PFSK-1 (cell line): ENCODE data around the gene PAPPA.

Experiments
- POLR2AphosphoS5 ChIP-seq: IDR thresholded peaks from 2 replicates; pipeline ENCODE4 v1.6.1; 2012; ENCODE audit warnings: low read depth, mild to moderate bottlenecking, control low read depth, low read length, moderate library complexity
- SIN3A ChIP-seq: IDR thresholded peaks from 2 replicates; pipeline ENCODE4 v1.6.1; 2012; ENCODE audit warnings: mild to moderate bottlenecking, low read length, moderate library complexity, borderline replicate concordance; ENCODE audit not compliant: insufficient read depth

DNA sequence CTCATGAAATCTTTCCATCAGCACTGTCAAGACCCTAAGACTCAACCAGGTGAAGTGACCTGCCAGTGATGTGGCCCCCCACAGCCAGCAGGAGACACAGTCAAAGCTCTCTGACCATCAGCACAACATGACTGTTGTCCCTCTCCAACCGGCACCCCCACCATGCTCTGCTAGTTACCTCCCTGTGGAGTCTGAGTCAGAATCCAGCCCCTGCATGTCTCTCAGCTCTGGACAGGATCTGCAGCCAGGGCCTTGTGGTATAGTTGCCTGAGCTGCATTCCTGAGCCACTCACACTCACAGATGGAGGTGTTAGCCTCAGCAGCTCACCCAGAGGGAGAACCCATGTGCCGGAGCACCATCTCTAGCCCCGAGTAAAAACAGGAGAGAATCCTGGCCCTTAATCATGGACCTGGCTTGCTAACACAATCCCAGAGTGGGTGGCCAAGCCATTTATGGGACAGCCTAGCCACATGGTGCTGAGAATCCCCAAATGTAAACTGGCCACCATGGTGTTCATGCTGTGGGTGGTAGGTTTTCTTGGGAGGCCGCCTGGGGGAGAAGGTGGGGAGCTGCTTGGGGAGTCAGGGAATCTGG, 237.8 kb downstream of the PAPPA start:
- TF ChIP-seq SIN3A (no peak), POLR2AphosphoS5 (no peak)
